DND-41 (cell line): ENCODE results near the gene KCTD19.

Experiments used
- EZH2 ChIP-seq: IDR thresholded peaks from 3 replicates; pipeline ENCODE4 v1.6.1; 2012; ENCODE audit warnings: borderline replicate concordance, low read depth, mild to moderate bottlenecking, moderate library complexity, low read length, inconsistent platforms; ENCODE audit not compliant: severe bottlenecking
- TF ChIP-seq, protein P1 (sequence below): IDR thresholded peaks from 2 replicates; pipeline ENCODE4 v1.5.1; 2012; ENCODE audit warnings: borderline replicate concordance, low read length, moderate library complexity, mild to moderate bottlenecking; ENCODE audit not compliant: poor library complexity, severe bottlenecking; ENCODE audit errors: extremely low read depth

DNA sequence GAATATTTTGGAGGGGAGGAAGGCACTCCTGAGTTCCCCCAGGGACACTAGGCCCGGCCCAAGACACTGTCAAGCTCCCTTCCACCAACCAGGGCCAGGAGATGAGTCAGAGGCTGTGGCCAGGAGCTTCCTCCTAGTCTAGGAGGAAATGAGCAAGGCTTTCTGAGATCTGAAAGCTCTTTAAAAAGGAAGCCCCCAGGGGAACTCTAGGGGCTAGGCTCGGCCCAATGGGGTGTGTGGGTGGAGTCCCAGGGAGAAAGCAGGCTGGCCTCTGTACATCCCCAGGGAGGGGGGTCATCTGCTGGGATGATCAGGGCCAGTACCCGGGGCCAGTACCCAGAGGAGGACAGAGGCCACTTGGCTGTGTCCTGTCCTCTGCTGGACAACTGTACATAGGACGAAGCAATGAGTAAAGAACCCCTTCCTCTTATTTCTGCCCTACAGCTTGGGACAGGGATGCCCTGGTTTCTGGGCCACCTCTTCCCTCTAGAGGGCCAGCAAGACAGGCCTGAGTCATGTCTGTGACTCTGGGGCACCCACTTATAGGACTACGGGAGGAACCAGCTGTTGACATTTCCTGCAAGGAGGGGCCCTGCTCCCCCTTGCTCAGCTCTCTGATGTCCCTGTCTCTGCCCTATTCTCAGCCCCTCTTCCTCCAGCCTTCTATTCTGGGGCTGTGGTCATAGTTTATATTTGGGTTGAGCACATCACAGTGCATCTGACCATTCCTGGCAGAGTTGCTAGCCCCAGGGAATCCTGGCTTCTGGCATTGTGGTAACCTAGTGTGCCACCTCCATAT, 82.0 kb downstream of the KCTD19 start:
- TF ChIP-seq, protein P1, sequence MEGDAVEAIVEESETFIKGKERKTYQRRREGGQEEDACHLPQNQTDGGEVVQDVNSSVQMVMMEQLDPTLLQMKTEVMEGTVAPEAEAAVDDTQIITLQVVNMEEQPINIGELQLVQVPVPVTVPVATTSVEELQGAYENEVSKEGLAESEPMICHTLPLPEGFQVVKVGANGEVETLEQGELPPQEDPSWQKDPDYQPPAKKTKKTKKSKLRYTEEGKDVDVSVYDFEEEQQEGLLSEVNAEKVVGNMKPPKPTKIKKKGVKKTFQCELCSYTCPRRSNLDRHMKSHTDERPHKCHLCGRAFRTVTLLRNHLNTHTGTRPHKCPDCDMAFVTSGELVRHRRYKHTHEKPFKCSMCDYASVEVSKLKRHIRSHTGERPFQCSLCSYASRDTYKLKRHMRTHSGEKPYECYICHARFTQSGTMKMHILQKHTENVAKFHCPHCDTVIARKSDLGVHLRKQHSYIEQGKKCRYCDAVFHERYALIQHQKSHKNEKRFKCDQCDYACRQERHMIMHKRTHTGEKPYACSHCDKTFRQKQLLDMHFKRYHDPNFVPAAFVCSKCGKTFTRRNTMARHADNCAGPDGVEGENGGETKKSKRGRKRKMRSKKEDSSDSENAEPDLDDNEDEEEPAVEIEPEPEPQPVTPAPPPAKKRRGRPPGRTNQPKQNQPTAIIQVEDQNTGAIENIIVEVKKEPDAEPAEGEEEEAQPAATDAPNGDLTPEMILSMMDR = peak; percentile 7
- no peak for TF ChIP-seq EZH2
